ENCODE results near the gene MBOAT7.

- no peak for TF ChIP-seq CTCF (IDR thresholded peaks at IDR 0.05)
- peak; percentile 78 to 96 (median 94) for TF ChIP-seq POLR2A (IDR thresholded peaks at IDR 0.05)
Observed at GRCh38 chr19:54189735-54190502, 539 bp upstream of the MBOAT7 start.

All from body of pancreas (tissue), 4 donors.